ENCODE measurements around the gene DHRSX.
"Not testable (repeated sequence)": the region's sequence is repeated elsewhere in the genome, so short reads cannot be mapped to it uniquely, and the experiment has no call there.

DHRSX gene

GRCh38 chrX:2388669-2389068, 112.1 kb downstream of the DHRSX start:
- no peak for DNase-seq

- no peak for DNase-seq
These were observed 113.0 kb downstream of the DHRSX start for GRCh38 chrX:2387614-2388239.

GRCh38 chrX:2385224-2385623, 115.6 kb downstream of the DHRSX start:
- no peak for DNase-seq

GRCh38 chrX:2384486-2384885, 116.3 kb downstream of the DHRSX start:
- DNase-seq: no peak

- DNase-seq: no peak
These were observed 117.0 kb downstream of the DHRSX start for GRCh38 chrX:2383735-2384134.

- no peak for DNase-seq
These were observed 117.6 kb downstream of the DHRSX start for GRCh38 chrX:2383144-2383543.

GRCh38 chrX:2382433-2383048, 118.2 kb downstream of the DHRSX start:
- DNase-seq: not testable (repeated sequence)

- no peak for DNase-seq
These were observed 124.6 kb downstream of the DHRSX start for GRCh38 chrX:2376166-2376565.

GRCh38 chrX:2374086-2374485, 126.7 kb downstream of the DHRSX start:
- DNase-seq: no peak

- no peak for DNase-seq
These were observed 127.2 kb downstream of the DHRSX start for GRCh38 chrX:2373615-2374014.

- no peak for DNase-seq
These were observed 129.6 kb downstream of the DHRSX start for GRCh38 chrX:2371026-2371711.

- DNase-seq: no peak
These were observed 130.3 kb downstream of the DHRSX start for GRCh38 chrX:2370456-2370855.

- DNase-seq: no peak
These were observed 131.6 kb downstream of the DHRSX start for GRCh38 chrX:2369206-2369605.

GRCh38 chrX:2360731-2361130, 140.0 kb downstream of the DHRSX start:
- DNase-seq: no peak

- not testable (repeated sequence) for DNase-seq
These were observed 141.3 kb downstream of the DHRSX start for GRCh38 chrX:2359522-2359921.

GRCh38 chrX:2351999-2352995, 148.5 kb downstream of the DHRSX start:
- no peak for DNase-seq

GRCh38 chrX:2351321-2351720, 149.5 kb downstream of the DHRSX start:
- no peak for DNase-seq

GRCh38 chrX:2350703-2351102, 150.1 kb downstream of the DHRSX start:
- DNase-seq: not testable (repeated sequence)

- not testable (repeated sequence) for DNase-seq
These were observed 150.7 kb downstream of the DHRSX start for GRCh38 chrX:2350036-2350435.

GRCh38 chrX:2348211-2348610, 152.6 kb downstream of the DHRSX start:
- DNase-seq: no peak

- no peak for DNase-seq
These were observed 154.6 kb downstream of the DHRSX start for GRCh38 chrX:2346158-2346557.

GRCh38 chrX:2345562-2345961, 155.2 kb downstream of the DHRSX start:
- DNase-seq: no peak

- no peak for DNase-seq
These were observed 157.4 kb downstream of the DHRSX start for GRCh38 chrX:2343413-2343812.

All from NCI-H510A treated with DMSO at 0.1 percent for 48 hours (cell line).